Umbilical cord (tissue), 2 donors: ENCODE results near the gene POU3F1. TPM values are rescaled to one million over a fixed set of nuclear protein-coding genes. Genes with fewer than 3 reads are reported as not detected.
A peak's percentile ranks its signal among the peaks of the same experiment; 100 is the strongest.

Source experiments
- DNase-seq: peaks from one replicate; pipeline ENCODE4 v3.0.0-alpha.2; 2015; ENCODE audit warnings: low spot score
- total RNA-seq: library from RNA; depleted of rRNA; stranded (reverse); fragments of >200 nt; gene quantifications from one replicate; pipeline ENCODE4 v1.2.3, GENCODE V29; 2014; ENCODE audit warnings: low replicate concordance; ENCODE audit not compliant: insufficient read depth

The POU3F1 gene
- total RNA-seq, 1 donor from 2014 or later: not detected

DNA sequence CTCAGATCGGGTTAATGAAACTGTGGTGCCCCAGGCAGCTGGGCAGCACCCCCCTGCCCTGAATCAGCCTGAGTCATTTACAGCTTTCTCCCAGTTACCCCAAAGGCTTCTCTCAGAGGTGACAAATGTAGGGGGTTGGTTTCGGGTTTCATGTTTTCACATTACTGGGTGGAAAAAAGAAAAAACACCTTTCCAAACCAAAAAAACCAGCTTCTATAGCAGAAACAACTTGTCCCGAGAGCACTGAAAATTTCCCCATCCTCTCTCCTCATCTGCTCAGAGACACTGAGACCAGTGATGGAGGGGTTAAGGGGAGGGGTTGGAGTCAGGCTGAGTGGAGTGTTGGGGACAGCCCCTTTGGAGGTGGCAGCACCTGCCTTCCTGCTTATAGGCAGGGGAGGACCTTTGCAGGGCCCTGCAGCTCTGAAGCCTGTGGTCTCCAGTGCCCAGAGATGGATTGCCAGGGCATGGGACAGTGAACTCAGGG, 18.4 kb downstream of the POU3F1 start:
- DNase-seq: no peak

DNA sequence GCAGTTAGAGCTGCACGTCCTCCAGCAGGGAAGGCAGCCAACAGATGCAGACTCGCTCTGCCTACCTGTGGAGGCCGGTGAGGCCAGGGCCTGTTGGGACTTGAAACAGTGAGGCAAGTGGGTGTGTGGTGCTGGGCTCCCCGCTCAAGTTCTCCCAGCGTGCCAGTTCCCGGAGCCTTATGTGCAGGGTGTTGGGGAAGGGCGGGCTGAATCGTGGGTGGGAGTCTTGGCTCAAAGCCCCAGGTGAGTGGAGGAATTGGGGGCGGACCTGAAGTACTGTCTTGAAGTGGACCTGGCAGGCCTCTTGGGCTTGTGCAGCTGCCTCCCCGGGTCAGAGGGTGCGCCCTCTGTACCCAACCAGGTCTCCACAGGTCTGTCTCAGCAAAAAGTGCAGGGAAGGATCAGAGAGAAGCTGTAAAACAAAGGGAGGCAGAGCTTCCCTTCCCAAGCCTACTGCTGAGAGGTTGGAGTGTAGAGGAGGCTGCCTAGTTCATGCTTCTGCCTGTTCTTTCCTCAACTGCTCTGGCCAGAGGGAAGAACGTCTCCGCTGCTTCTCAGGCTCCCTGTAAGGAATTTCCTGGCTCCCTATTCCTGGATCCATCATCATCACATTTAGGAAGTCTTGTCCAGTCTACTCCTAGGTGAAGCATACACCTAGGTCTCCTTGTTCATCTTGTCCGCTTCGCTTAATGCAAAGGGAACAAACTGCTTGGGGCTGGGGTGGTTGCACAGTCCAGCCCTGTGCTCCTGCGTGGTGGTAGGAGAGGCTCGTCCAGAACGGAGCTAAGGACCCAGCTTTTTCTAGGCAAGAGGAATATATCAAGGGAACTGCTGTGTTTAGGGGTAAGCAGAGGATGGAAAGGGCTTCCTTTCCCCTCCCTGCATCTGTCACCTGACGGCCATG, 19.1 kb downstream of the POU3F1 start:
- DNase-seq: peak; percentile 68

DNA sequence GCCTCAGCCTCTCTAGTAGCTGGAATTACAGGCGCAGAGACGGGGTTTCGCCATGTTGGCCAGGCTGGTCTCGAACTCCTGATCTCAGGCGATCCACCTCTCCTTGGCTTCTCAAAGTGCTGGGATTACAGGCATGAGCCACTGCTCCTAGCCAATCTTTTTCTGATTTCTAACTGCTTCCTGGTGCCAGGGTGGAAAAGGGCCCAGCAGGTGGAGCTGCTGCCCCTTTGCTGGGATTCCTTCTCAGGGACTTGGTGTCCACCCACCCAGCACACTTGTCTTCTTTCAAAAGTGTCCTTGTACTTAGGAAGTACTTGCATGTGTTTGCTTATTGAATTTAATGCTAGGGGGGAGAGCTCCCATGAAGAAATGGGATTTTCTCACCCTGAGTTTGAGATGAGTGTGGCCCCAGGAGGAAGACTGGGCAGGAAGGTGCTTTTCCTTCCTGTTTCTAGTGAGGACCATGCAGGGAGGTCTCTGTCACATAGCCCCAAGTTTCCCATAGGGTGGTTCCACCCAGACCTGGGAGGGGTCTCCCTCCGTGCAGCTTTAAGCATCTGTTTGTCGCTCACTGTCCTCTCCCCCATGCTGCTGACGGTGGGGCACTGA, 19.9 kb downstream of the POU3F1 start:
- peak; percentile 72 for DNase-seq

DNA sequence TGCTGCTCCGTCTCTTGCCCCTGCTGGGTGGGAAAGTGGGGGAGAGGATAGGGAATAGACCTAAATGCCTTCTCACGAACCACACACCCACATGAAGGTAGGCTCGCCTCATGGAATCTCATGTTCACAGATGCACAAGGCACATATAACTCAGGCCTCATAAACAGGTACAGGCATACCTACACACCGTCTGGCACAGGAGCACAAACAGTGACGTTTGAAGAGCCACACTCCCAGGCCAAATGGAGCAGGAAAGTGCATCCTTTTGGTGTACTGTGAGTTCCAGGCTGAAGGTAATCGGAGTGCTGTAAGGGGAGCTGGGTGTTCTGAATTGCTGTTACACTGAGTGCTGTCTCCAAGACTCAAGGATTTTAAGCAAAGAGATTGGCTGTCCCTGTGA, 20.9 kb downstream of the POU3F1 start:
- no peak for DNase-seq

DNA sequence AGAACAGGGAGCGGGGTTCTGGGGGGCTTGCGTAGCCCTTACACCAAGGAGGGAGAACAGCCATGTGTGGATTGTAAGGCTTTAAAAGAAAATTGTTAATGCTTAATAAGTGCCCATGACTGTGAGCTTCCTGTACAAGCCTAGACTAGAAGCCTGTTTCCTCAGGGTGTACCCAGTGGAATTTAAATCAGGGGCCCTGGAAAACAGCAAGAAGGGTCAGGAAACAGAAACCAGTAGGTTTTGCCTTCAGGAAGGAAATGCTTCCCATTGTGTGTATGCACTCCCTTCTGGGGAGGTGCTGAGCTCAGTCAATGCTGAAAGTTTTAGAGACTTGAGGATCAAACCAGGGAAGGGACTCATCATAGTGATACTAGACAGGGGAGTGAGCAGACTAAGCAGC, 21.4 kb downstream of the POU3F1 start:
- DNase-seq: no peak

DNA sequence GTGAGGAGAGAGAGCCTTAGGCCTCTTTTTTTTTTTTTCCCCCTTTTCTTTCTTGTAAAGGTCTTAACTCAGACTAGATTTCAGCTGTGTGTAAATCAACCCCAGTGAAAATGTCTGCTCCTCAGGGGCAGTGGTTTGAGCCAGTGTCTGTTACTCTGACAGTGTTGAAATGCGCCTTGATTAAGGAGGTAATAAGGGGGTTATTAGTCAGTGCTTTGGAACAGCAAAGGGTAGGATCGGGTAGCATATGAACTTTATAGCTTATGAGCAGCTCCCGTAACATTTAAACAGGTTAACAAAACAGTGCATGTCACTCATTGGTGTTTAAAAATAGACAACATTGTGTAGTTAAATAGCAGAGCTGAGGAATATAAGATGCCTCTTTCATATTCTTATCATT, 23.8 kb downstream of the POU3F1 start:
- DNase-seq: no peak

DNA sequence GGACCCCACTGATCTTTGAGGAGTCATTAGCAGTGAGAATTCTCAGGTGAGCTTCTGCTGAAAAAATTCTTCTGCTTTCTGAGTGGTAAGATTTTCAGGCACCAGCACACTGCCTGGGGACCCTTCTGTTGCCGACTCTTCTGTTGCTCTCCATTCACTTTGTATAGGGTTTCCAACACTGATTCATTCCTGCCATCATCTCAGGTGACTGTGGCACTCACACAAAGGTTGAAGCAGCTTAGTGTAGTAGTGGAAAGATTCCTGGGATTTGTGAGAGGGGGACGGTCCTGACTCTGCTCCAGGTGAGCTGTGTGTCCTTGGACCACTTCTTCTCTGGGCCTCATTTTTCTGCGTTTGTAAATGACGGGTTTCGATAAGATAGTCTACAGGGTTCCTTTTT, 24.6 kb downstream of the POU3F1 start:
- DNase-seq: no peak

DNA sequence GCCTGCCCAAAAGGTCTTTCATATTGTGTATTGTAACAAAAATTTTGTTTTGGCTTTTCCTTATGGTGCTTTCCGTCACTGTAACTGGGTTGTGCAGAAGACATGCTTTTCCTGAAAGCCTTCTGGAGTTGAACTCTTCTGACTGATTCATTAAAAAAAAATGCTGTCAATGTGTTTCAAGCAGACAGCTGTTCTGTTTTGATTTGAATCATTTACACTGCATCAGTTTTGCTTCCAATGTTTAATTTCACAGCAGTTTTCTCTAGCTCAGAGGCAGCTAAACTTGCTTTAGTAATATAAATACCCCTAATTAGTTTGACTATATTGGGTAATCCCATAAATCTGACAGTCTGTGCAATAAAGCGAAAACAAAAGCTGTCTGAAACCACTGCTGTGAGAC, 26.2 kb downstream of the POU3F1 start:
- no peak for DNase-seq

DNA sequence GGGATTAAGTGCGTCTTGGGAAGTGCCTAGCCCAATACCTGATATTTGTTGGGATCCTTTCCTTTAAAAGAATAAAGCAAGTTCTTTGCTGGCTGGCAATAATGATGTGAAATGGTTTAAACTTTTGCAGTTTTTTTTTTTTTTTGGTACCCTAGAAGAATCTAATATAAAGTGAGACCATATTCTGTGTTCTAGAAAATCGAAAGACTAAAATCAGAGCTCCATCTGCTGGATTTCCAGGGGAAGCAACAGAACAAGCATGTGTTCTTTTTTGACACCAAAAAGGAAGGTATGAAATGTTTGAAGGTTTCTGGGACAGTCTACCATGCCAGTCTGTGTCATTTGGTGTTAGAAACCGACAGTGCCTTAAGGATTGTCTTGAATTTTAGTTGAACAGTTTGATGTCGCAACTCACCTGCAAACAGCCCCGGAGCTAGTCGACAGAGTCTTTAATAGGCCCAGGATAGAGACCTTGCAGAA, 27.7 kb downstream of the POU3F1 start:
- peak; percentile 41 for DNase-seq

DNA sequence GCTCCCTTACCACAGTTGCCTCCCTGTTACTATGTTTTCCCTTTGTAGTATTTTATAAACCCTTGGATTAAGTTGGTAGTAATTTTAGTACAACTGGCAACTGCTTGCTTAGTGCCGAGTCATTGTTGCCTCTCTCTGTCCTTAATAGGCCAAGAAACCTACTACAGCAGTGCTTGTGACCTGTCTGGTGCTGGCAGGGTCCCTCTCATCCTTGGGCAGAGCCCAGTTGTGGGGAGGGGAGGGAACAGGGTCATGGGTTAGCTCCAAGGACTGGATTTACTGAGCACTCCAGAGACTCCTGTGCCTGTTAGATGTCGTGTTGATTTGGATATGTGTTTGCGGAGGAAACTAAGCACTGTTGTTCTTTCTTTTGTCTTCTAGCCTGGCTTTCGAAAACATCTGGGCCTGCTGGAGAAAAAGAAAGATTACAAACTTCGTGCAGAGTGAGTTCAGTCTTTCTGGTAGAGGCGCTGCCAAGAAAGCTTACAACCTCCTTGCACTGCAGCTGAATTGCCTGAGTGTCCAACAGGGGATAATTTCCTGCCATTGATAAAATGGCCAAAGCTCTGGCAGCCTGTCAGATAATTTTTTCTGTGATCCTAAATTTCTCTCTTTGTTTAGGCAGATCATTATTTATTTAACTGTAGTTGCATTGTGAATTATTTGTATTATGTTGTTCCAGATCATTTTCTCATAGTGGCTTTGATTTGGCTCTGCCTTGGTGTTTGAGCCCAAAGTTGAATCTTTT, 30.4 kb downstream of the POU3F1 start:
- peak; percentile 60 for DNase-seq

DNA sequence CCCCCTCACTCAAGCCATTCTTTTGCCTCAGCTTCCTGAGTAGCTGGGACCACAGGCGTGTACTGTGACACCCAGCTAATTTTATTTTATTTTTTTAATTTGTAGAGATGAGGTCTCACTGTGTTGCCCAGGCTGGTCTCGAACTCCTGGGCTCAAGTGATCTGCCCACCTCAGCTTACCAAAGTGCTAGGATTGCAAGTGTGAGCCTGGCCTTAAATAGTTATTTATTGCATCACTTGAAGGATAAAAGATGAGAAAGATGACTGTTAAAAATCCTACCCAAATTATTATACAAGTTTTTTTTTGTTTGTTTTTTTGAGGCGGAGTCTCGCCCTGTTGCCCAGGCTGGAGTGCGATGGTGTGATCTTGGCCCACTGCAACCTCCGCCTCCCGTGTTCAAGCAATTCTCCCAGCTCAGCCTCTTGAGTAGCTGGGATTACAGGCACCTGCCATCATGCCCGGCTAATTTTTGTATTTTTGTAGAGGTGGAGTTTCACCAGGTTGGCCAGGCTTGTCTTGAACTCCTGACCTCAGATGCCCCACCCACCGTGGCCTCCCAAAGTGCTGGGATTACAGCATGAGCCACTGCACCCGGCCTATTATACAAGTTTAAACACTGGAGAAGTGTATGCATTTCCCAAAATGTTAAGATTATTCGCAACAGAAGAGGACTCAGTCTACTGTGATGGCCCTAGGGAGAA, 31.7 kb downstream of the POU3F1 start:
- DNase-seq: no peak

DNA sequence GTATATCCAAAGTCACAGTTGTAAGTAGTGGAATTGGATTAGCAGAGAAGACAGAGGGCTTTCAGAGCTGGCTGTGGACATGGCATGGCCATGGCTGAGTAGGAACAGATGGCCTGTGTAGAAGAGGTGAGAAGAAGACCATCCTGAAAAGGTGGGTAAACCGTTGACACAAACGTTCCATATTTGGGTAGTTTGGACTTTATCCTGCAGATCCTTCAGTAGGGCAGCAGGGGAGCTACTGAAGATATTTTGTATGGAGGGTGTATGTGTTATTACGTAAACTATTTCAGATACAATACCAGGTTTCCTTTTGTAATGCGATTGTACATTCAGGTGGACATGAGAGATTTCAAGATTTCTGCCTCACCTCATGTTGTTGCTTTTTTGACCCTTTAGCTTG, 32.4 kb downstream of the POU3F1 start:
- no peak for DNase-seq

DNA sequence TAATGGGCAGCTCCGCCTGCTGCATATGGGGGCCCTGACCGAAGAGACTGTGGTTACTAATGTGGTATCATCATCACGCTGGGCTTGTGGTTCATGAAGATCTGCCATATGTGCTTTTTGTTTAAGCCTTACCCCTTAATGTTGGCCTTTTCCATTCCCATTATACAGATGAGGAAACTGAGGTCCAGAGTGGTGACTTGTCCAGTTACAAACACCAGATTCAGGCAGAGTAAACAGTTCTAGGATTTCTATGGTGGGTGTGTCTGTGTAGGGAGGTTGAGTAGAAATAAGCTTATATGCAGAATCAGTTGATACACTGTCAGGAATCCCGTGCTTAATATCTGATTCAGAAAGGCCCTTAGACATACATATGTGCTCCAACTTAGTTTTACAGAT, 33.4 kb downstream of the POU3F1 start:
- DNase-seq: no peak

DNA sequence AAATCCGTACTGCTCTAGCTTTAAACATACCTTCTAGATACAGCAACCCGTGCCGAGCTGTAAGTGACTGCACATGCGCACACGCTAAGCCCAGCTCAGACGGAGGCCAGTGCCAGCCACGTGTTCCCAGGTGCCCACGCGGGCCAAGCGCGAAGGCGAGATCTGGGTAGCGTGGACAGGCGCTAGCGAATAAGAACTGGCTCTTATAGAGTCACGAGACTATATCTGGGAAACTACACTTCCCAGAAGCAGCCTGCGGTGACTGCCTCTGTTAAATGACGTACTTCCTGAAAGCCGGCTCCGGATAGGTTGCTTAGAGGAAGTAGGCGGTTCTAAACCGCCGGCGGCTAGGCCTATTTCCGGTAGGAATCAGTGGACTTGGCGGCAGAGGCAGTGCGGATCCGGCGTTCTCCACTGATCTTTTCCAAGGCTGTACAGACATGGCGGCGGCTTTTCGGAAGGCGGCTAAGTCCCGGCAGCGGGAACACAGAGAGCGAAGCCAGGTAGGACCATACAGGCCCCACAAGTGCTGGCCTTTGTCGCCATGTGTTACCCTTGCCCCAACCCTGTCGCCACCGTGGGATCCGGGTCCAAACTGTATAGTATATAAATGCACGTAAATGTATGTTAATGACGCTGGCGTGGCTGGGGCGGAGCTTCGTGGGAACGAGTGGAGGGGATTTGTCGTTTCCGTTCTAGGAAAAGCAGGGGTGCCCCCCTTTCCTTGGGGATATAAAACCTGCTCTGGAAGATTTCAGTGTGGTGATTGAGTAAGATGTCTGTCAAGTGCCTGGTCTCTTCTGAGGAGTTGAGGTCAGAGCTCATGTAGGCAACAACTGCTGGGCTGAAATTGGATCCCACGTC, 34.0 kb downstream of the POU3F1 start, which contains the start of gene UTP11:
UTP11 (plus strand) TSS at position 372 of the 864 bp plus-strand sequence; CDS start at position 441, 69 bp downstream.
- peak; percentile 99 for DNase-seq

DNA sequence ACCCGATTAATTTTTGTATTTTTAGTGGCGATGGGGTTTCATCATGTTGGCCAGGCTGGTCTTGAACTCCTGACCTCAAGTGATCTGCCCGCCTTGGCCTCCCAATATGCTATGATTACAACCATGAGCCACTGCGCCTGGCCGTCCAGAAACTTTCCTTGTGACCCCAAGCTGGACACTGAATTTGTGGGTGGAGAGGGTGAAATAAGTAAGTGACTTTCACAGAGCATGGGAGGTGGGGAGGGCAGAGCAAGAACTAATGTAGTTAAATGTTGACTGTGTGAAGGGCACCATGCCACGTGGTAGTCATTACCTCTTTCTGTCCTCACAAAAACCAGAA, 36.8 kb downstream of the POU3F1 start:
- DNase-seq: no peak

DNA sequence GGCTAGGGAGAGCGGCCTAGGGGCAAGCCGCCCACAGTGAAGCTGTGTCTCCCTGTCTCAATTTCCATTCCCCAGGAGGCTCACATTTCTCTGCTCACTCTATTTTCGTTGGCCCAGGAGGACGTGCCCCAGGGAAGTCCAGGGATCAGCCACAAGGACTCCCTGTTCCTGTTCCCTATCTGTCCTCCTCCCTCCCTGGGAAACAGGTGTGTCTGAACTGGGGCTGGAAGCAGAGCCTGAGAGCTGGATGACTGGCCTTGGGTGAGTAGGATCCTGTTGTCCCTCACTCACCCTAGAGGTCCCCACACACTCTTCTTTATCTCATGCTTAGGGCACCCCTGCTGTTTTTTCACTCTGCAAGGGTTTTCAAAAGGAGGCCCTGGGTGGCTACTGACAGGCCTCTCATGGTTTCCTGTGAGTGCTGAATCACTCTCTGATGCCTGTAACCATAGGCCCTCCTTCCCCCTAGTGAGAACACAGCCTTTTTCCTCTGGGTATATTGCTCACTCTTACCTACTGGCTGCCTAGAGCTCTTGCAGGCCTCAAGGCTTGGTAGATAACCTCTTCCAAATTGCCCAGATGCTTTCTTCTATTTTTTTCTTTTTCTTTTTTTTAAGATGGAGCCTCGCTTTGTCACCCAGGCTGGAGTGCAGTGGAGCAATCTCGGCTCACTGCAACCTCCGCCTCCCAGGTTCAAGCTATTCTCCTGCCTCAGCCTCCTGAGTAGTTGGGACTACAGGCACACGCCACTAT, 37.3 kb downstream of the POU3F1 start:
- DNase-seq: no peak

DNA sequence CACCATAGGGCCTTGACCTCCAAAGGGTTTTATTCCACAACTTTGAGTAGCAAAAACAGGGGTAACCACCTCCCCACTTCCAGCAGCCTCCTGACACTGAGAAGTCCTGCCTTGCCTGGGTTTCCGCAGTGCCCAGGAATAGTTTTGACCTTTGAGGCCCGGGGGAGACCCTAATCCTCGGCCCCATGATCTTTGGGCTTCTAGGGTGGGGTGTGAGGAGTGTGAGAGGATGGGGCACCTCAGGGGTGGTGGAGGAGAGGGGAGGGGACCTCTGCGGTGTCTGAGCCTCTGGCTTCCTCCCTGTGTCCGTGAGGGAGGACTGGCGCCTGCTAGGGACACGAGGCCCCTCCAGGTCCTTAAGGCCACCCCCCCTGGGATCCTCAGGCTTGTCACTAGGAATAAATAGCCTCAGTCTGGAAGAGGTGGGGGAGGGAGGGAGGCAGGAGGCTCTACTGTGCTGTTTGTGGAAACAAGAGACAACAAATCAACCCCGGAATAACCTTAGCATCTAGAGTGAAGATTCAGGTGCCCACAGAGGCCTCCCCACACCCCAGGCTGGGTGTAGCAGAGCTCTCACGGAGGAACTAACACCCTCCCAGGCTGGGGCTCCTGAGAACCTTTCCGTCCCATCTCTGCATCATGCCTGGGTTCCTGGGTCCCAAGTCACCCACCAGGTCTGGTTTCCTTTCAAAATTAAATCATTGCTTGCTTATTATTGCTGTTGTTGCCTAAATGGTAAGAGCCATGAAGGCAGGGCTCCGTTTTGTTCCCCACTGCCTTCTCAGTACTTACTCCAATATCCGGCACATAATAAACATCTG, 40.4 kb downstream of the POU3F1 start:
- no peak for DNase-seq

DNA sequence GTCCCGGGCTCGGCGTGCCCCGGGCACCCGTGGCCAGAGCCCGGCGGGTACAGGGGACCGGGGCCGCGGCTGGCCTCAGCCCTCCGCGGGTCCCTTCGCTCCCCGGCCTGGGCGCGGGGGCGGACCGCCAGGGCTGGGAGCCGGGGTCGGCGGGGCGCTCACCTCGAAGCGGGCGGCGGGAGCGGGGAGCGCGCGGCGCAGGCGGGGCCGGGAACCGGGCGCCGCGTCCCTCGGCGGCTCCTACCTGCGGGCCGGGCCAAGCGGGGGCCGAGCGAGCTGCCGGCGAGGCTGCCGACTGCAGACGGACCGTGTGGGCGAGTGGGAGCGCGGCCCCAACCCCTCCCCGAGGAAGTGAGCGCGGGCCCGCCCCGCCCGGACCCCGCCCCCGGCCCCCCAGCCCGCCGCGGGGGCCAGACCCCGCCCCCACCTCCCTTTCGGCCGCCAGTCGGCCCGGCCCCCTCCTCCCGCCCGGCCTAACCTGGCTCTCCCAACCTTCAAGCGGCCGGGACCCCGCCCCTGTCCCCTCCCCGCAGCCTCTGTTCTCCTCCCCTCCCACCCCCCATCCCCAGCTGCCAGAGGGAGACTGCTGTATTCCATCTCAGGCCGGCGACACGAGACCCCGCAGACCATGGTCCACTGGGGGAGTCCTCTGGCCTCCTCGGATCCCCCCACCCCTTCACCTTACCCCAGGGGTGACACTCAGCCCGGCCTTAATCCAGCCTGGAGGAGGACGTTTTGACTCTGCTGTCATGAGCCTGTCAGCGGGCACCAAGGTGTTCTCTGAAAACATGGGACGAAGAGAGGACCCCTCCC, 41.2 kb downstream of the POU3F1 start, which contains the start of gene FHL3:
FHL3 (minus strand) TSS at position 320 of the 813 bp plus-strand sequence. CDS start 6,102 bp downstream, outside the sequence.
- peak; percentile 80 for DNase-seq
